ENCODE measurements around the gene TGFBRAP1. TPM values are rescaled to one million over a fixed set of nuclear protein-coding genes. Genes with fewer than 3 reads are reported as not detected.

Gene TGFBRAP1
- total and polyA plus RNA-seq, 2 donors (not counting 3 experiments of a cell fraction or from before 2014, with no cell fraction given), result 25.4 to 37.6 TPM

- no peaks in the 10 kb centered on the region for H3K9me1 ChIP-seq (replicated peaks; ENCODE audit: control insufficient read depth, extremely low read depth, insufficient read depth, low read length)
- H3K4me2 ChIP-seq (ENCODE audit: insufficient read depth, low read length), result no peak overlapping the region
- ChIA-PET CTCF (no interaction called here), POLR2A (no interaction called here)
- H3K27ac ChIP-seq (ENCODE audit: insufficient read depth, low read depth, low read length), result no peak overlapping the region
- no peaks in the 10 kb centered on the region for H3K36me3 ChIP-seq (ENCODE audit: control insufficient read depth in 2 of 2, extremely low read depth in 1 of 2, insufficient read depth in 2 of 2, low read length in 2 of 2)
- H3K4me3 ChIP-seq (replicated peaks in 1 of 3; ENCODE audit: insufficient read depth in 1 of 3, low read depth in 1 of 3, low read length in 3 of 3), result no peak overlapping the region
- H4K20me1 ChIP-seq (replicated peaks; ENCODE audit: control insufficient read depth, extremely low read depth, insufficient read depth, low read length), result no peaks in the 10 kb centered on the region
- no TSS peak for BruUV-seq (replicated peaks)
- TF ChIP-seq JUN (IDR thresholded peaks at IDR 0.05; ENCODE audit: borderline replicate concordance, insufficient read depth, insufficient read length, low read depth) (no peak), MAX (IDR thresholded peaks at IDR 0.05; ENCODE audit: insufficient read depth, insufficient read length) (no peak), EZH2 (IDR thresholded peaks at IDR 0.05; ENCODE audit: borderline replicate concordance, low read depth, low read length, severe bottlenecking) (no peak), FOS (IDR thresholded peaks at IDR 0.05; ENCODE audit: borderline replicate concordance, insufficient read depth, low read length) (no peak), MYC (IDR thresholded peaks at IDR 0.05; ENCODE audit: low read depth, low read length) (no peak), POLR2A (IDR thresholded peaks at IDR 0.05; ENCODE audit: low read depth, low read length) (no peak), GATA2 (IDR thresholded peaks at IDR 0.05; ENCODE audit: insufficient read depth, insufficient read length, low read depth, low read length) (no peak), POLR2AphosphoS5 (IDR thresholded peaks at IDR 0.05; ENCODE audit: insufficient read depth, low read depth, low read length) (no peak)
- TF ChIP-seq, protein P1, sequence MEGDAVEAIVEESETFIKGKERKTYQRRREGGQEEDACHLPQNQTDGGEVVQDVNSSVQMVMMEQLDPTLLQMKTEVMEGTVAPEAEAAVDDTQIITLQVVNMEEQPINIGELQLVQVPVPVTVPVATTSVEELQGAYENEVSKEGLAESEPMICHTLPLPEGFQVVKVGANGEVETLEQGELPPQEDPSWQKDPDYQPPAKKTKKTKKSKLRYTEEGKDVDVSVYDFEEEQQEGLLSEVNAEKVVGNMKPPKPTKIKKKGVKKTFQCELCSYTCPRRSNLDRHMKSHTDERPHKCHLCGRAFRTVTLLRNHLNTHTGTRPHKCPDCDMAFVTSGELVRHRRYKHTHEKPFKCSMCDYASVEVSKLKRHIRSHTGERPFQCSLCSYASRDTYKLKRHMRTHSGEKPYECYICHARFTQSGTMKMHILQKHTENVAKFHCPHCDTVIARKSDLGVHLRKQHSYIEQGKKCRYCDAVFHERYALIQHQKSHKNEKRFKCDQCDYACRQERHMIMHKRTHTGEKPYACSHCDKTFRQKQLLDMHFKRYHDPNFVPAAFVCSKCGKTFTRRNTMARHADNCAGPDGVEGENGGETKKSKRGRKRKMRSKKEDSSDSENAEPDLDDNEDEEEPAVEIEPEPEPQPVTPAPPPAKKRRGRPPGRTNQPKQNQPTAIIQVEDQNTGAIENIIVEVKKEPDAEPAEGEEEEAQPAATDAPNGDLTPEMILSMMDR (IDR thresholded peaks at IDR 0.05; ENCODE audit: extremely low read depth in 1 of 2, insufficient read depth in 1 of 2, low read depth in 1 of 2, low read length in 2 of 2), result no peak
- no peaks in the 10 kb centered on the region for H3K9me3 ChIP-seq (replicated peaks; ENCODE audit: control insufficient read depth, insufficient read depth, low read length)
- dilution Hi-C loops (cut with MboI; ENCODE audit: extremely low pct_ligation_motif_present, low sequenced_read_pairs), result no loop called here
- no peak for FAIRE-seq
- H2AFZ ChIP-seq (ENCODE audit: low read depth, low read length), result no peak overlapping the region
- intact Hi-C loops (cut with micrococcal nuclease), result no loop called here
- no peaks in the 10 kb centered on the region for H3K27me3 ChIP-seq (ENCODE audit: control insufficient read depth in 2 of 2, insufficient read depth in 2 of 2, low read length in 2 of 2)
- no peak for DNase-seq (ENCODE audit: low read depth, low spot score)
- no peaks in the 10 kb centered on the region for H3K79me2 ChIP-seq (ENCODE audit: control insufficient read depth, insufficient read depth, low read length)
- H3K9ac ChIP-seq (replicated peaks; ENCODE audit: extremely low read depth, insufficient read depth, low read length), result no peak overlapping the region
- no peaks in the 10 kb centered on the region for H3K4me1 ChIP-seq (ENCODE audit: control insufficient read depth, extremely low read depth, insufficient read depth, low read length)
These were observed 79.6 kb downstream of the TGFBRAP1 start for GRCh38 chr2:105249891-105250290.
